Stimulated activated CD4-positive, alpha-beta T cell treated with anti-CD3 and anti-CD28 coated beads, Interleukin-4, amount 100 ng/mL, for 48 hours (primary cell): ENCODE results near the gene GOLGB1.
"Not testable (repeated sequence)": the region's sequence is repeated elsewhere in the genome, so short reads cannot be mapped to it uniquely, and the experiment has no call there.

Experiments
- DNase-seq, 2 donors: peaks; one replicate each; pipeline ENCODE4 v3.0.0-alpha.2; 2020; ENCODE audit warnings: low read depth in 2 of 2

Gene GOLGB1

DNA sequence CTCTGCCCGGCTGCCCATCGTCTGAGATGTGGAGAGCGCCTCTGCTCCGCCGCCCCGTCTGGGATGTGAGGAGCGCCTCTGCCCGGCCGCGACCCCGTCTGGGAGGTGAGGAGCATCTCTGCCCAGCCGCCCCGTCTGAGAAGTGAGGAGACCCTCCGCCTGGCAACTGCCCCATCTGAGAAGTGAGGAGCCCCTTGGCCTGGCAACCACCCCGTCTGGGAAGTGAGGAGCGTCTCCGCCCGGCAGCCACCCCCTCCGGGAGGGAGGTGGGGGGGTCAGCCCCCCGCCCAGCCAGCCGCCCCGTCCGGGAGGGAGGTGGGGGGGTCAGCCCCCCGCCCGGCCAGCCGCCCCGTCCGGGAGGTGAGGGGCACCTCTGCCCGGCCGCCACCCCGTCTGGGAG, 60.8 kb downstream of the GOLGB1 start:
- DNase-seq, result not testable (repeated sequence)

DNA sequence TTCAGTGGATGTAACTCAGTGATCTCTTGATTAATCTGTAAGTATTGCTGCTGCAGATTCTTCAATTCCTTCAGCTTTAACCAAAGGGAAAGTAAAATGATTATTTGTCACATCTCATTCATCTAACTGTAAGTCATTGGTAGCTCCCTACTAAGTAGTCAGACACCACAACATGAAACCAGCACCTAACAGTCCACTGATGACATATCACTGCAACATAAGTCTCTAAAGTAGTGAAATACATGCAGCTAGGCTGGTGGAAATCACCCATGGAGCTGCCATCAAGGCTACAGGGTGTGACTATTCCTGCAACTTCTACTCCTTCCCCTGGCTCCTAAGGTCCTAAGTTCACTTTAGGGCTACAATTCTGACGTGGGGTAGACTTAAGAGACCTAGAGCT, 67.7 kb downstream of the GOLGB1 start:
- no peak for DNase-seq

DNA sequence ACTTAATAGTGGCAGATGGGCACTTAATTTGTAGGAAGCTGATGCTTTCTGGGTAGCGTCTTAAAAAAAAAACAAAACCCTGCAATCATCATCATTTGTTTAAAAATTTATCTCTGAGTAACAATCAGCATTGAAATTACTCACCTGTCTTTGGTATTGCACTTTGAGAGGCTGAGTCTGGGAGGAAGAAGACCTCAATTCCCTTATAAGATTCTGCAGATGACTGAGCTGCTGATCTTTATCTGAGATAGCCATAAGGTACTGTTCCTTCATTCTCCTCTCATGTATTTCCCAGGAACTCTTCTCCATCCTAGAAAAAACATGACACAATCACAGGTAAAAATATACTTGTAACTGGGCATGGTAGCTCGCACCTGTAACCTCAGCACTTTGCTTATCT, 72.4 kb downstream of the GOLGB1 start:
- DNase-seq, result no peak

DNA sequence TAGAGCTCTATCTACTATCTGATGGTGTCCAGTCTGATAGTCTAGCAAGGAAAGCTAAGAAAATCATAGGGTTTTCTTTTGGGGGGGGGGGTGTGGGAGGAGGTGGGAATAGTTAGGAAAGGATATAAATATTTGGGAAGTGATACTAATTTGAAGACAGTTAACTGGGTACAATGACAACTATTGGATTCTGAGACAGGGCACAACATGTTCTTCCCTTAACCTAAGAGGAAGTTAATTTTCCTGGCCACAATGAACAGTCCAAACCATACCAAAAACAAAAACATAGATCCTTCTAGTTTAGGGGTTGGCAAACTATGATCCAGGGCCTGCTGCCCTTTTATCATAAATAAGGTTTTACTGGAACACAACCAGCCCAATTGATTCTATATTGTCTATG, 78.9 kb downstream of the GOLGB1 start:
- no peak for DNase-seq

DNA sequence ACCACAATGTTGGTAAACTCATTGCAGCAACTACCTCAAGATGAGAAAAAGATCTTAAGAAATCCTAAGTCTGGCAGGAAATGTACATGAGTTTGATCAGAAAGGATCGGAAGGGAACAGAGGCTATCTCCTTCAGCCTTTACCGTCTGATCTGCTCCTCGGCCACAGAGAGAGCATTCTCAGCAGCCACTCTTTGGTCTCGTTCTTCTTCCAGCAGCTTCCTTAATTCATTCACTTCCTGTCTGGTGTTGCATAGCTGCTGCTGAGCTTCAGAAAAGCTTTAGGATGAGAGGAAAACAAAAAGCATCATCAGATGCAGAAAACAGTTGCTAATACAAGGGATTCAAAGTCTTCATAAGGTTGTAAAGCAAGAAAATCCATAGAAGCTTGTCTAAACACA, 82.2 kb downstream of the GOLGB1 start:
- no peak for DNase-seq

DNA sequence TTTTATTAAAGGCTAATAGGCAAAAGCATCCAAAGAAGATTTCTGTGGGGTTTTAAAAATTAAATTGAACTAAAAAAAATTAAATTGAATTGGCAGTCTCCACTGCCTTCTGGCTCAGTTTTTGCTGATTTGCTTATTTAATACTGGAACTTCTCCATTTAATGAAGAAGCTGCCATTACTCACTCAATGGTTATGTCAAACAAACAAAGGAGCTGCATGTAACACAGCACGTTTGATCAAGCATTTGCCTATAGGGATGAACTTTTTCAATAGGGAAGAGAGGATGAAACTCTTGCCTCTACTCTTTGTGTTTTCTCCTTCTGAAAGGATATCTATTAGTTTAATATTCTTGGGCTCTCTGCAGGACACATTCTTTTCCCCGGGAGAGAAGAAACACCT, 84.1 kb downstream of the GOLGB1 start:
- no peak for DNase-seq

DNA sequence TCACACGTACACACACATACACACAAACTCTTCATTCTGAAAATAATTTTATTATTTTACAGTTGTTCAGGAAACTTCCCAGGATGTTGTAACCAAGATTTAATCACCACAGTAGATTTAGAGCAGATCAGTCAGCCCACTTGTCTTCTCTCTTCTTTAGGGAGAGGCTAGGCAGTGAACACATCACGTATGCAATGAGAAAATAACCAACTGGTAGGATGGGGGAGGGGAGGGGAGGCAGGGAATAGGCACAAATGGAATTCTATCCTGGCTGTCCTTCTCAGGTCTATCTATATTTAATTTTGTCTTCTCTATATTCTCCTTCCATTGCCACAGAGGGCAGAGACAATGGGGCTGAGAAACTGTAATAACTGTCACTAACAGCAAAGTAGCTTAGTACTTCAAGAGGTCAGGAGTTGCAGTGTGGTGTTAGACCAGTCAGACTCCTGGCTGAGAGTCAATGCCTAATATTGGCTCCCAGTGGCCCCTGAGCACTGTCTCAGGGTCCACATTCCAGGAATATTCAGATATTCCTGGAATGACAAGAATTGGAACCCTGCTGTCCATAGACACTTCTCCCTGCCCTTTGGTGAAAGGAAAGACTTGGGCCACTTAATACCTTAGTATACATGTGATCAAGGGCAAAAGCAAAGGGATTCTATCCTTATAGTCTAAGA, 86.2 kb downstream of the GOLGB1 start:
- no peak for DNase-seq

DNA sequence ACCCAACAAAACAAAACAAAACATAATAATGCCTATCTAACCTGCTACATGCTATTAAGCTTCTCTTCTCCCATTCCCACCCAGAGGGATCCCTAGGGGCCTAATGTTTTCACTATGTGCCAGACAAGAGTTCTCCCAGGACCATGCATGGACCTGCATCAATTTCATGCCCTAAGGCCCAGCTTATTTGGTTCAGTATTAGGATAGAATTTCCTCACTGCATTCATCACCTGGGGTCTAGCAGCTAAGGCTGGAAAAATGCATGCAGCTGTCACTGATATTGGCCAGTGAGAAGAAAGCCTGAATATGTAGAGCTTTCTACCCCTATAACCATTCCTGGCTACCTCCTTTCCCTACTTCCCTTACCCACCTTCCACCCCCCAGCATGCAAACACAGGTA, 86.8 kb downstream of the GOLGB1 start:
- DNase-seq, result no peak

DNA sequence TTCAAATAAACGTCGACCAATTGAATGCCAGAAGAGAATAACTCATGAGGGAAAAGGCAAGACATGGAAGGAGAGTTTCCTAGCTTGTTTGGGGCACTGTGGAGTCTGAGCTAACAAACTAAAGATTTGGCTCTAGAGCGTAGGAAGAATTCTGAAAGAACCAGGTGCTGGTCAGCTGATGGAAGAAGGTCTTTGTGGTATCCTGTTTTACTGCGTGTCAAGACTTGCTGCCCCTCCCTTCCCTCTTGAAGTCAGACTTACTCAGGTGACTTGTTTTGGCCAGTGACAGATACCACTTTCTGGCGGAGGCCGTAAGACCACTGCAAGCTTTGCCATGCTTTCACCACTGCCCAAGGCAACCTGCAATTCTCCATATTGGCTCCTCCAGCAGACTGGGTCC, 88.2 kb downstream of the GOLGB1 start:
- DNase-seq, result no peak

DNA sequence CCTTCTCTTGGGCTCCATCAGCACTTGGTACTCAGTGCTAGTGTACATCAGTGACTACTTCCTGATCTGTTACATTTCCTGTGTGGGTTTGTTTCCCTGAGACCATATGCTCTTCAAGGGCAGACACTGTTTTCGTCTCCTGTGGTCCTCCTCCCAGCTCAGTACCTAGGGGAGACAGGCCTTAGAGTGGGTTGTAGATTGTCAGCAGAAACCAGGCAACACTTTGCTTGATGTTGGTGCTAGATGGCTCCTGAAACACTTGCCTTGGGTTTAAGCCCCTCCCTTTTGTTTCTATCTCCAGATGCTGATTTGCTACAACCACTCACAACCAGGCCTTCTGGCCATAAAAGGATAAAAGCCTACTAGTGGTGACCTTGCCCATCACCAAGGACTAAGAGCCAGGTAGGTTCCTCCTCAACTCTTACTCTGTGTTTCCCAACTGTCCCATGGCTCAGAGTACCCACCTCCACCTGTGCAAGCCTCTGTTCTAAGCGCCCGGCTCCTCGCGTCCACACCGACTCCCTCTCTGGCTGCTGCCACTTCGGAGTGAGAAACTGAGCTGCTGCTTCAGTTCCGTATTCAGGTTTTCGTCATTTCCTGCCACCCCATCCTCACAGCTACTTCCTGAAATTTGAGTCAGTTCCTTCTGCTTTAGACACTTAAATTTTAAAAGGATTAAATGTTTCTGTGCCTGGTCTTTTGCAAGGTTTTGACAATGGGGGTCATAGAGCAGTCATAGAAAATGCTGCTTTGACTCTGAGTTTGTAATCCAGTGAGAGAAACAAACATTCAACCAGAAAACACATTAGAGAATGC, 89.0 kb downstream of the GOLGB1 start, which contains the start of gene HCLS1:
Gene HCLS1, minus strand, starts transcription at position 548 of the 816 bp plus-strand sequence. CDS start 2,556 bp downstream, outside the sequence.
- DNase-seq, result peak; percentile 50 to 55

DNA sequence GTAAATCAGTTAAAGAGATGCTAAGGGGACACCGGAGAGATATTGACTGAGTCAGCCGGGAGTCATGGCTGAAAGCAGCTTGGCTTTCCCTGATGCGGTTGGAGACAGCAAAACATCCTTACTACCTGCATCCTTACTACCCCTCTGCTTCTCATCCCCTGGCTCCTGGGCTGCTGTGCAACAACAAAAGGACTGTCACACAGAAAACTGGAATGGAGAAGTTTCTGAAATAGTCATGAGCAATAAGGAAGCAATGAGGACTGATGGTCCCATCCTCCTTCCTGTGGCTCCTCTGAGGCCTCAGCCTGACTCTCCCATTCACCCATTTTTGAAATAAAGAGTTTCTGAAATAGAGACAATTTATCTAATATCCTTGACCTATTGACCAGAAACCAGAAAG, 90.0 kb downstream of the GOLGB1 start:
- no peak for DNase-seq

DNA sequence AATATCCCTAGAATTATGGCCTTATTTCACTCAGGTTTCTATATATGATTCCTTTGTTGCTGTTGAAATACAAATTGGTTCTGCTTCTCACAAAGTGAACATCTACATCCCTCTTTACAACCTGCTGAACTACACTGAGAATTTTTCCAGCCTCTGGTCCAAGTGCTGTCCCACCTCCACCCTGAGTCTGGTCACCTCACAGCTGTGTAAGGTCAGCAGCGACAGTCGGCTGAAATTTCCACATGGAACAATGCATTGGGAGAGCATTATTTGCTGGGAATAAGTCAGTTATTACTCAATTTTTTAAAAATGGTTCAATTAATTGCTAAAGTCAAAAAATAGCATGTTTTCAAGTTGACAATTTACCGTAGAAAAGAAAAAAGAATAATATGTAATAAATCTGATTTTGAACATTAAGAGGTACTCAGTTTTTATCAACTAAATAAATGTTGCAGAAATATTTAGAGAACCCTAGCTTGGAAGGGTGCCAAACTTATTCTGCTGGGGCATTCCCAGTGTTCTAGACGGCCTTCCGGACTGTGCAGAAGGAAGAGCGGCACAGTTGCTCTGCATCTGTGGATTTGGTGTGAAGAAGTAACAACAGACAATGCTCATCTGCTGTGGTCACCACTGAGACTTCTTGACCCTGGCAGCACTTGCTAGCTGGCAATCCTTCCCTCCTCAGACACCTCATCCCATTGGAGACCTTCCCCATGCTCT, 90.7 kb downstream of the GOLGB1 start:
- DNase-seq, result no peak

DNA sequence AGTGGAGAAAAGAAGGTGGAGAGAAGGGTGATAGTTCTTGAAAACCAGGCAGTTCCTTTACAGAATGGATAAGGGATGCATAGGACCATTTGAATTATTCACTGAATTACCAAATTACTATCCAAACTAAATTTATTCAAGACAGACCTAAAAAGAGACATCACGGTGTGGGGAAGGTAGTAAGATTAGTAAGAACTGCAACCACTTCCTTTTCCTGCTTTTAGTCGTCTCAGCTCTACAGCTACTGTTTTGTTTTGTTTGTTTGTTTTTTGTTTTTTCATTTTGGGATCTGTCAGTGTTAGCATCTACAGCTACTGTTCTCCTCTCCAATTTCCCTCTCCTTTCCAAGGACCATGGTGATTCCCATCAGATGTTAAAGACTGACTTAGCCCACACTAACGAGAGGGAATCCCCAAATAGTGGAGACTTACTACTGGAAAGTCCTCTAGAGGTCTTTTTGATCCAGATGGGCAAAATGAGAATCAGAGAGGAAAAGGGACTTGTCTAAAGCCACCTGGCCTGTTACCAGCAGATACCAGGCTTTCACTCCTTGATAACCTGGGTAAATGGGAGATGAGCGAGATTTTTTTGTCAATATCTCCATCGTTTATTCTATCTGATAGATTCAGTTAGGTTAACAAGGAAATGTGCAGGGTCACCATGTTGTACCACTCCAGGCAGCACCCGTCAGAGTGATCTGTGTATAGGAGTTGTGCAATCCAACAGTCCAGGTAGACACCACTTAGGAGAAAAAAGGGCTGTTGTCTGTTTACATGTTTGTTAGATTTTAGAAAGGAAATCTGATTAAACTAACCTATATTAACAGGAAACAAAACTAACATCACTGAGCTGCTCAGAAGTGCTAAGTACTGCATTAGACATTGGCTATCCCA, 94.8 kb downstream of the GOLGB1 start:
- DNase-seq, result no peak

DNA sequence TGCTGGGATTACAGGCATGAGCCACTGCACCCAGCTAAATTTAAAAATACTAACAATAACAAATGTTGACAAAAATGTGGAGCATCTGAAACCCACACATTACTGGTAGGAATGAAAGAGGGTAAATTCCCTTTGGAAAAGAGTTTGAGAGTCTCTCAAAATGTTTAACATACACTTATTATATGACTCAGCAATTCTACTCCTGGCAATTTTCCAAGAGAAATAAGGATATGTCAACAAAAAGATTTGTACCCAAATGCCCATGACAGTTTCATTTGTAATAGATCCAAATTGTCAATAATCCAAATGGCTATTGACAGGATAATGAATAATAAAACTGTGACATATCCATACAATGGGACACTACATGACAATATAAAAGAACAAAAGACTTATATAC, 97.9 kb downstream of the GOLGB1 start:
- no peak for DNase-seq

DNA sequence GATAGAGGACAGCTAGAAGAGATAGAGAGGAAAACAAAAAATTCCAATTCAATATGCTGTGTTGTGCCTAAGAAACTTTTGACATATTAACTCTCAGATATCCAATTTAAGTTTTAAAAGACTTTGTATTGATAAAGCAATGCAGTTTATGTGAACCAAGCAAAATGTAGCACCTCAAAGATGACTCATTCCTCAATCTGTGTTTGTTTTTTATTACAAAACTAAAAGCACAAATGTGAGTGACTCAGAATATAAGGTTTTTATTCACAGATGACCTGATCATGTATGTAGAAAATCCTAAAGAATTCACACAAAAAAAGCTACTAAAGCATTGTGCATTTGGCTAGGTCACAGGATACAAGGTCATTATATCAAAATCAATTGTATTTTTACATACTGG, 99.9 kb downstream of the GOLGB1 start:
- DNase-seq, result no peak

DNA sequence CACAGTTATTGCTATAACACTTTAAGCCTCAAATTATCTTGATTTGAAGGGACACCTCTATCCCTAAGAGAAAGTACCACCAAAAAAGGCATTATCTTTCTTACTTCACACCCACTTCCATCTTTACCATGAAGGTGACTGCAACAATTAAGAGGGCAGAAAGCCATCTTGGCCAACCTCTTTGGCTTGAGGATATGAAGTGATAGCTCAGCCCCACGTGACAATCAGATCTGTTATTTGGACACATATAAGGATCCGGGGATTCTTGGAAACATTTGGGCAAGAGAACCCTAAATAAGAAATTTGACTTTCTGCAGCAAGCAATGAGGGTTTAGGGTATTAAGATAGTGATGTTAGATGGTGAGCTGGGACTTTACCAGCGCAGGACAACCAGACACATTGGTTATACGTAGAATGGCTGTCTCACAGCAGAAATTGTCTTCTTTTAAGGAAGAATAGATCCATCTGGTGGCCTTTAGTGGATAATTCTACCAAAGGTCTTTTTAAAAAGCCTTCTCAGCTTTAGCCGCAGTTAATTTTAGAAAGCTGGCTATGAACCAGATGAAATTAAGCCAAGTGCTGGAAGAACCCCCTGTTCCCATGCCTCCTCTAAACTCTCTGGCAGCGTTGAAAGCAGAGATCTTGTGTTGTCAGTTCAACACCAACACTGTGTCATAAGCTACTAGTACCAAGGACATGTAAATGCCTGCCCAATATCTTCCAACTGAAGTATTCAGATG, 101.2 kb downstream of the GOLGB1 start:
- DNase-seq, result no peak

DNA sequence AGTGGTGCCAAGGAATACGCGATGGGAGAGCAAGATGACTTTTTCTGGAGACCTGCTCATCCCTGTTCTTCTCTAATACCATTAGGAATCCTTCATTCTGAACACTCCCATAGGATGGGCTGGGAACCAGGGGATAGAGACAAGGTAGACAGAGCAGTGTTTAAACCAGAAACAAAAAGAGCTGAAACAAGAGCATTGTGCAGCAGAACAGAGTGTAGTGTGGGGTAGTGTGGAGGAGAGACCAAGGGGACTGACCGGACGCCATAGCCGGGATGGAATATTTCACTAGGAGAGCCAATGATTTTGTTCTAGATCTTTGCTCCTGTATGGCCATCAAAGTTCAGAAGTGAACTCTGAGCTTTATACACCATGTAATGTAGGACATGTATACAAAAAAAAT, 104.5 kb downstream of the GOLGB1 start:
- DNase-seq, result no peak

DNA sequence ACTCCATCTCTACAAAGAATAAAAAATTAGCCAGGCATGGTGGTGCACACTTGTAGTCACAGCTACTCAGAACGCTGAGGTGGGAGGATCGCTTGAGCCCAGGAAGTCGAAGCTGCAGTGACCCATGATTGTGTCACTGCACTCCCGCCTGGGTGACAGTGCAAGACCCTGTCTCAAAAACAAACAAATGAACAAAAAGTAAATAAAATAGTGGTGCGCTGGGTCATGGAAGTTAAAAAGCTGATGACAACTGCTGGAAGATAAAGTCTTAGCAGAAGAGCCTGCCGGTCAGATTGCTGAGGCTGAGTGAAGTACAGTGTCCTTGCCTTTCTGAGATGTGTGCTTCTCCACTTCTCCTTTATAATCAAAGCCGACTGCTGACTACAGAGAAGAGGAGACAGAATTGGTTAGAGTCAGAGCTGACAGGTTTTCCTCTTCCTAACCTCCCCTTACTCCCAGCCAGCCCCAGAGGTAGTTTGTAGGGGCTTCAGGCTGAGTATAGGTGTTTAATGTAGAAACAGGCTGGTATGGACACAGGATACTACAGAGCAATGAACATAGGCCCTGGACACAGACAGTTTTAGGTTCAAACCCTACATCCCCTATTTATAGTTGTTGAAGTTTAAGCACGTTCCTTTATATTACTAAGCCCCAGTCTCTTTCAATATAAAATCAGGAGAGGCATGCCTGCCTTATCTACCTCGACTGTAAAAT, 106.8 kb downstream of the GOLGB1 start:
- no peak for DNase-seq

DNA sequence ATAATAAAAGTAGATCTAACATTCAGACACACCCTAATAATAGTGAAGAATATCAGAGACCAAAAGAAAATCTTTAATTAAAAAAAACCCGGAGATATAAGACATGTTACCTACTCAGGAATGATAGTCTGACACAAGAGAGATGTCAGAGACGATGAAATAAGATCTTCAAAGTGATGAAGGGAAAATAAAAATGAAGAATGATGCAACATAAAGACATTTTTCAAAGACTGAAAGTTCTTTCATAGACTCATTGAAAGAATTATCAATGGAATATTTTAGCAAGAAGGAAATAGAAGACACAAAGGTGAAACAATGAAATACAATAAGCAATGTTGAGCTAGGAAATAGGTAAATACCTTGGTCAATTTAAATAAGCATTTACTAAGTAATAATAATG, 108.4 kb downstream of the GOLGB1 start:
- no peak for DNase-seq

DNA sequence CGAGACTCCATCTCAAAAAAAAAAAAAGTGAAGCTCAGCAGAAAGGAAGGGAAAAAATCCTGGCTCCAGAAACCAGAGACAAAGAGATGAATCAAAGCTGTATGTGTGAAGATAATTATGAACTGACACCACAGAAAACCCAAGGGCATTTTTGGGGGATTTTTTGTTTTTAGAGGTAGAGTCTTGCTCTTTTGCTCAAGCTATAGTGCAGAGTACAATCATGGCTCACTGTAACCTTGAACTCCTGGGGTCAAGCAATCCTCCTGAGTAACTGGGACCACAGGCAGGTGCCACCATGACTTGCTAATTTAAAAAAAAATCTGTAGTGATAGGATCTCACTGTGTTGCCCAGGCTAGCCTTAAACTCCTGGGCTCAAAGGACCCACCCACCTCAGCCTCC, 111.6 kb downstream of the GOLGB1 start:
- DNase-seq, result no peak
